ENCODE measurements around the gene IGFBP6.

Gene IGFBP6

GRCh38 chr12:53097564-53098353 is at the start of gene IGFBP6:
IGFBP6 (plus strand) TSS chr12:53097667; CDS start chr12:53097718, 51 bp downstream.
- DNase-seq, result peak; percentile 46

DNA sequence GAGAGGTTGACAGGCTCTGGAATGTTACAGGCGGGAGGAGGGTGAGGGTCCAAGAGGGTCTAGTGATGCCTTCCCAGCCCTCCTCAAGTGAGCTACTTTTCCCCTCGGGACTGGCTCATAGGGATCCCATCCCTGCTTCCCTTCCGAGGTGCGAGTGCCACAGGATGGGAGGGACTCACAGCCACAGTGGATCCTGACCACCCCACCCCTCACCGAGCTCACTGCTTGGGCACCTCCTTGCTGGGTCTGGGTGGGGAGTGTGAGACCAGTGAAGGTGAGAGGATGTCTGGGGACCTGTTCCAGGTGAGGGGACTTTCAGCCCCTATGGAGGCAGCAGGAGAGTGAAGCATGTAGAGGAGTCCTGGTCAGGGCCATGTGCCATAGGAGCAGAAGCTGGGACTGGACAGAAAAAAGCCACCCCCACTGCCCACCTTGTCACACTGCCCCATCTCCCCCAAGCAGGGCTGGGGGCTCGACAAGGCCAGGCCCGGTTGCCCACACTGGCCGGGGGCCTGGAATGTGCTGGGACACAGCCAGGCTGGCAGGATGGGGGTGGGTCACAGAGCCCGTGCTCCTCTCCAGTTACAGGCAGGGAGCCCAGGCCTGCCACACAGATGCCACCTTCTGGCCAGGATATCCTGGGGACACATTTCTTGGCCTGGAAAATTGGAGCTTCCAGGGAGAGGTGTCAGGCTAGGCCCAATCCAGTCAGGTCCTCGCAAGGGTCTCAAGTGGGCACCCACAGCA is 49.3 kb upstream of the IGFBP6 start:
- peak; percentile 18 for DNase-seq

- no peak for DNase-seq
These were observed 48.6 kb upstream of the IGFBP6 start for GRCh38 chr12:53048780-53049401.

DNA sequence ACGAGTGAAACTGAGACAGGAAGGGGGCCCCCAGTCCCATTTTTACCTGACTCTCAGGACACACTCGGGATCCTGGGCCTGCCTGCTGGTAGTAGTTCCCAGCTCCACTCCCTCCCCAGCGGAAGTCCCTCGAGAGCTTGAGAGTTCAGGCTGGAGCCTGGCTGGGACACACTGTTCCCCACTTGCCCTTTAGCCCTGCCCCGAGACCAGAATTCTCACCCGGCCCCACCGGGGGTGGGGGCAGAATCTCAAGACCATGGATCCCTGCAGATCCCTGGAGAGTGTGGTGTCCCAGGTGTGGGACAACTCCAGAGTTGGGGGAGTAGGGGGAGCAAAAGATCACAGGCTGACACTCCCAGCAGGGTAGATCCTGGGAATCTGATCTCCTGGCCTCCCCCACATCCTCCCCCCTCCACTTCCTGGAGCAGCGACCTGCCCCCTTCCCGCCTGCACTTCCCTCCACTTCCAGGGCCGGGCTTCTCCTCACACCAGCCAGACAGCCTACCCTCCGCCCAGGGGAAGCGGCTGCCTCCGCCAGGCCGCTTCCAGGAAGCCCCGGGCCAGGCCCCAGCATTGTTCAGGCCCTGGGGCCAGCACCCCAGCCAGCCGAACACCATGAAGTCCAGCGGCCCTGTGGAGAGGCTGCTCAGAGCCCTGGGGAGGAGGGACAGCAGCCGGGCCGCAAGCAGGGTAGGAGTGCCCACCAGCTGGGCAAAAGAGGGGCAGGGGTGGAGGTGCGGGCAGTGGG is 47.7 kb upstream of the IGFBP6 start, which contains the start of gene TNS2:
Gene TNS2 (plus strand): TSS at position 495 of the 748 bp plus-strand sequence. CDS start 121 bp downstream, at position 616.
- peak; percentile 28 for DNase-seq

DNA sequence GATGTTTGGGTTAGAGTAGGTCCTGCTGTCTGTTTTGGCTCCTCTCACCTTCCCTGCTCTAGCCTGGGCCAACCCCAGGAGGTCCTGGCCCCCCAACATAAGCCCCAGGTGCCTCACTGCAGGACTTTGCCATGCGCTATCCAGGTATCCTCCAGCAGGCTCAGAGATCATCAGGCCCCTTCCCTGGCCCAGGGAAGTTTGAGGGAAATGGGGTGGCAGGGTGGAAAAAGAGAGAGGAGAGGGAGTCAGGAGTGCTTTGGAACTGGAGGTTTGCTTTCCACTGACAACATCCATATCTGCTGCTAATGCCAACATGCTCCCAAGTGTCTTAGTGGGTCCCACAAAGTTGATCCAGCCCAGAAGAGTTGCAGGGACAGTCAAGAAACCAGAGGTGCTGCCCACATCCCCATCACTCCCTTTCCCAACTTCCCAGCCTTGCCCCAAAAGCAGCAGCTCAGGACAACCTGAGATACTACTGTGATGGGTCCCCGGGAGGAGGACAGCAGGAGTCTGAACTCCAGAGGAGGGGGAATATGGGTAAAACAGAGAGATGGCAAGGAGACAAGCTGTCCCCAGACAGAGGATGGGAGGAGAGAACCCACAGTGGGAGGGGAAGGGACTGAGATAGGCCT is 46.9 kb upstream of the IGFBP6 start:
- DNase-seq, result no peak

DNA sequence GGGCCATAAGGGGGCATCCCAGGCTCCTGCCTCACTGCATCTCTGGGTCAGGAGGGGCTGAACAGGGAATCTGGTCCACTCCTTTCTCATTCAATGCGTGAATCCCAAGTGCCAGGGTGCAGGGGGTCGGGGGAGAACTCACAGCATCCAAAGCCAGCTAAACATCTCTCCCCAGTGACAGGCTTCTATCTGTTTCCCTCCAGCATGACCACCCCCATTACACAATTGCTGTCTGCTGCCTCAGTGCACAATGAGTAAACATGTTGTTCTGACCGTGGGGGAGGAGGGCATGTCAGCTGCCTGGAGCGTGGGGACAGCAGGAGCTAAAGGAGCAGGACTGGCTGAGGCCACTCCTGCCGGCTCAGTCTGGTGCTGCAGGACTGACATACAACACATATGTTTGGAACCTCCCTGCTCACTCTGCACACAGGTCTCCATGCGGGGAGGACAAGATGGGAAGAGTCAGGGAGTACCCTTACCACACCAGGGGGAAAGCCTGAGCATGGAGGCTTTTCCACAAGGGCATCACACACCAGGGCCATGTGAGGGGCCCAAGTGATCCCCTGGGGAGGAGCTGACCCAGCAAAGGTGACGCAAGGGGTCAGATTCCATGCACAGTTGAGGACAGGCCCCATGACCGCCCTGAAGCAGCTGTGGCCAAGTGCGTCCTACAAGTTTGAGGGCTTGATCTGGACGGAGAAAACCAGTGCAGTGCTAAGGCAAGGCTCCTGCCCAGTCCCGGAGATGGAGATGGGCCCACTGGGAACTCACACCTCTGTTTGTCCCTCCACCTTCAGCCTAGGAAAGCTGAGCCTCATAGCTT is 46.2 kb upstream of the IGFBP6 start:
- DNase-seq, result no peak

GRCh38 chr12:53051881-53052412 is 45.5 kb upstream of the IGFBP6 start:
- no peak for DNase-seq

DNA sequence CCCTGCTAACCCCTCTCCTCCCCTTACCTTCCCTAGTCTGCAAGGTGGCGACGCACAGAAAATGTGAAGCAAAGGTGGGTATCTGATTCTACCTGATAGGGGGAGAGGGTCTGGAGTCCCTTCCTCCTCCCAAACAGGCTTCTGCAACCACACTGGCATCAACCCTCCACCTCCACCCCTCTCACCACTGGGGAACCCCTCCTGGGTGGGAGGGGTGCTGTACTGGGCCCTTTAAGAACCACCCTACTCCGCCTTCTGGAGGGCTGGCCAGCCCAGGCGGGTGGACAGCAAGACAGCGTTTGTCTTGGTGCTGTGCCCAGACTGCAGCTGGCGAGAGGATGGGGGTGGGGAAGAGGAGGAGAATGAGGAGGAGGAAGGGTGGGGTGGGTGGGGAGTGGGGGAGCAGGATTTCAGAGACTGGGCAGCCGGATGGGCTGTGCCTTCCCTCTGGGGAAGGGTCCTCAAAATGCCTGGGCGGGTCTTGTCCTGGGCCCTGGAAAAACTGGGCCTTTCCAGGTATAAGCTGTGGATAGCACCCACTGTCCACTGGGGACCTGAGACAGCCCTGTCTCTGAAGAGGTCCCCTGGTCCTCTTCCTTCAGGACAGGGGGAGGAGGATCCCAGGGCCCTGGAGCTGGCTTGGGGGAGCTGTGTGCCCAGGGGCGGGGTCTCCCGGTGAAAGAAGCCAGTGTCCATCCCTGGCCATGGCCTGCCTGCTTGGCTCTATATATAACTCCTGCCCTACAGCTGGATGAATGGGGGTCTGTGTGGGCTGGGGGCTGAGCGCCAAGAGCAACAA is 44.8 kb upstream of the IGFBP6 start:
- DNase-seq, result no peak

- DNase-seq, result peak; percentile 75
These were observed 44.0 kb upstream of the IGFBP6 start for GRCh38 chr12:53053218-53054111.

DNA sequence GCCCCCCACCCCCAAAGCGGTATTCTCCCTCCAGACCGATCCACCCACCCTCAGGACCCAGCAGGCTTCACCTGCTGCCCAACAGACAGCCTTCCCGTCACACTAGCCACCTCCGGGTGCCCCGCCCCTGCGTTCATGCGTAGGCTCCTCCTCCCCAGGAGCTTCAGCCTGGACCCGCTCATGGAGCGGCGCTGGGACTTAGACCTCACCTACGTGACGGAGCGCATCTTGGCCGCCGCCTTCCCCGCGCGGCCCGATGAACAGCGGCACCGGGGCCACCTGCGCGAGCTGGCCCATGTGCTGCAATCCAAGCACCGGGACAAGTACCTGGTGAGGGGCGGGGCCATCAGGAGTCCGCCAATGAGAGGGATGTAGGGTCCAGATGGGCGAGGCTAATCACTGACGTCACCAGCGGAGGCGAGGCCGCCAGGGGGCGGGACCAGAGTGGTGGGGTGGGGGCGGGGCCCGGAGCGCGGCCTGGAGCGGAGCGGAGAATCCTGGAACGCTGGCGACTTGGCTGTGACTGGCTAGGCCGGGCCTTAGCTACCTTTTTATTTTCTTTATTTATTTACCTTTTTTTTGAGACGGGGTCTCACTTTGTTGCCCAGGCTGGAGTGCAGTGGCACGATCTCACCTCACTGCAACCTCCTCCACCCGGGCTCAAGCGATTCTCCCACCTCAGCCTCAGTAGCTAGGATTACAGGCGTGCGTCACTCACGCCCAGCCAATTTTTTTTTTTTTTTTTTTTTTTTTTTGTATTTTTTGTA is 43.2 kb upstream of the IGFBP6 start:
- DNase-seq, result peak; percentile 97

DNA sequence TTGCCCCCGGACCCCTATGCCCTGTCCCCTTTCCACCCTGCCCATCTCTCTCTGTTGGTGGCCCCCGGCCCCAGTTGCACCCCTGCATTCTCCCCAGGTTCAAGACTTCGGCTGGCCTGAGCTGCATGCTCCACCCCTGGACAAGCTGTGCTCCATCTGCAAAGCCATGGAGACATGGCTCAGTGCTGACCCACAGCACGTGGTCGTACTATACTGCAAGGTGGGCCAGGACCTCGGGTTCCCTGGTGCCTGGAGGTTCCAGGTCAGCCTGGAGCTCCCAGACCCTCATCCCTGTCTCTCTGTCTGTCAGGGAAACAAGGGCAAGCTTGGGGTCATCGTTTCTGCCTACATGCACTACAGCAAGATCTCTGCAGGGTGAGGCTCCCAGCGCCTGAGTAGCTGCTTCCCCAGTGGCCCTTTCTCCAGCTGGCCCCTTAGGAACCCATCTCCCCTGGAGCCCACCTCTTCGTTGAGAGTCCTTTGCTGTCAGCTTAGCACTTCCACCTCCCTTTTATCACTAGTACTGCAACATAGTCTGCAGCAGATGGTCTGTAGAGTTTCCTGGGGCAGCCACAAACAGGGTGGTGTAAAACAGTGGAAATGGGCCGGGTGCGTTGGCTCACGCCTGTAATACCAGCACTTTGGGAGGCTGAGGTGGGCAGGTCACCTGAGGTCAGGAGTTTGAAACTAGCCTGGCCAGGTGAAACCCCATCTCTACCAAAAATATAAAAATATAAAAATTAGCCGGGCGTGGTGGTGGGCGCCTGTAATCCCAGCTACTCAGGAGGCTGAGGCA is 41.8 kb upstream of the IGFBP6 start:
- DNase-seq, result no peak

DNA sequence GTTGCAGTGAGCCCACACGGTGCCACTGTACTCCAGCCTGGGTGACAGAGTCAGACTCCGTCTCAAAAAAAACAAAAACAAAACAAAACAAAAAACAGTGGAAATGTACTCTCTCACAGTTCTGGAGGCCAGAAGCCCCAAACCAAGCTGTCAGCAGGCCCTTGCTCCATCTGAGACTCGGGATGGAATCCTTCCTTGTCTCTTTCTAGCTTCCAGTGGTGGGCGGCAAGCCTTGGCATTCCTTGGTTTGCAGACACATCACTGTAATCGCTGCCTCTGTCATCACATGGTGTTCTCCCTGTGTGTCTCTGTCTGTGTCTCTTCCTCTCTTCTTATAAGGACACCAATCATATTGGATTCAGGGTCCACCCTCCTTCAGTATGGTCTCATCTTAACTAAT is 41.2 kb upstream of the IGFBP6 start:
- DNase-seq, result no peak

GRCh38 chr12:53056901-53057300 is 40.6 kb upstream of the IGFBP6 start:
- DNase-seq, result no peak

GRCh38 chr12:53057816-53058500 is 39.5 kb upstream of the IGFBP6 start:
- DNase-seq, result no peak

DNA sequence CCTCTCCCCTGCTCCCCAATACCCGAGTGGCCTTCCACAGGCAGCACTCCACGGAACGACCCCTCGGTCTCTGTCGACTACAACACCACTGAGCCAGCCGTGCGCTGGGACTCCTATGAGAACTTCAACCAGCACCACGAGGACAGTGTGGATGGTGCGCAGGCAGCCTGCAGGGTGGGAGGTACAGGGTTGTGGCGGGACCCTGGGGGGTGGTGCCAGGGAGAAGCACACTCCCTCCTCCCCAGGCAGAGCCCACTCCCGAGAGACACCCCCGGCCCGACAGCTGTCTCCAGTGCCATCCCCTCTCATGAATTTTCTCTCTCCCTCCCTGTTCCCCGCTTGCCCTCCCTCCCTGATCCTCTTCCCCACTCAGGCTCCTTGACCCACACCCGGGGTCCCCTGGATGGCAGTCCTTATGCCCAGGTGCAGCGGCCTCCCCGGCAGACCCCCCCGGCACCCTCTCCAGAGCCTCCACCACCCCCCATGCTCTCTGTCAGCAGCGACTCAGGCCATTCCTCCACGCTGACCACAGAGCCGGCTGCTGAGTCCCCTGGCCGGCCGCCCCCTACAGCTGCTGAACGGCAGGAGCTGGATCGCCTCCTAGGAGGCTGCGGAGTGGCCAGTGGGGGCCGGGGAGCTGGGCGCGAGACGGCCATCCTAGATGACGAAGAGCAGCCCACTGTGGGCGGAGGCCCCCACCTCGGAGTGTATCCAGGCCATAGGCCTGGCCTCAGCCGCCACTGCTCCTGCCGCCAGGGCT is 38.6 kb upstream of the IGFBP6 start:
- DNase-seq, result no peak

GRCh38 chr12:53059434-53060063 is 37.9 kb upstream of the IGFBP6 start:
- no peak for DNase-seq

All from NCI-H2171 (cell line).